ENCODE results near the gene DDX28. TPM values are rescaled to one million over a fixed set of nuclear protein-coding genes. Genes with fewer than 3 reads are reported as not detected.
A peak's percentile ranks its signal among the peaks of the same experiment; 100 is the strongest.

The DDX28 gene
- total RNA-seq, 2 experiments from 2014 or later, result 12.8 to 14.5 TPM

GRCh38 chr16:67993207-67994039 is 29.6 kb downstream of the DDX28 start:
- intact Hi-C loops (cut with micrococcal nuclease), result loop anchor here (1.0 to 2.0 kb wide), 4 partner anchors 29 to 236 kb away; partner anchors contain the start of genes DDX28 and DUS2
- POLR2A ChIA-PET, result interaction anchor here (1.3 kb wide), 1 partner anchor 29 kb away, joined by 3 read pairs; no protein-coding TSS in a partner anchor
- peak overlapping the region; percentile 94 for H3K27ac Mint-ChIP-seq

GRCh38 chr16:67992661-67993206 is 30.3 kb downstream of the DDX28 start:
- Mint-ChIP-seq H3K27me3 (no peaks in the 10 kb centered on the region), H3K4me3 (no peak overlapping the region), H3K9me3 (no peaks in the 10 kb centered on the region), H3K4me1 (ENCODE audit: low read depth) (peaks cover 35% of the 10 kb centered on the region), H3K27ac (peak overlapping the region; percentile 23), H3K36me3 (no peaks in the 10 kb centered on the region)
- intact Hi-C loops (cut with micrococcal nuclease), result loop anchor here (1.0 to 2.0 kb wide), 4 partner anchors 30 to 237 kb away; partner anchors contain the start of genes DDX28 and DUS2
- POLR2A ChIA-PET, result no interaction called here
- CTCF ChIA-PET, result interaction anchor here (1.2 to 2.0 kb wide), 2 partner anchors 30 to 48 kb away, joined by 6 to 9 read pairs; partner anchors contain the start of genes DDX28 and DUS2
- DNase-seq, result no peak

More at GRCh38 chr16:67993207-67994039, 29.6 kb downstream of the DDX28 start:
- Mint-ChIP-seq H3K36me3 (no peaks in the 10 kb centered on the region), H3K9me3 (no peaks in the 10 kb centered on the region), H3K4me1 (ENCODE audit: low read depth) (peaks cover 37% of the 10 kb centered on the region), H3K4me3 (peak overlapping the region; percentile 73), H3K27me3 (no peaks in the 10 kb centered on the region)
- peak; percentile 90 for DNase-seq
- CTCF ChIA-PET, result interaction anchor here (0.6 to 2.3 kb wide), 11 partner anchors 8 to 235 kb away, joined by 3 to 19 read pairs (median 4); partner anchors contain the start of gene DUS2

GRCh38 chr16:67990018-67990386 is 33.0 kb downstream of the DDX28 start:
- Mint-ChIP-seq H3K4me1 (ENCODE audit: low read depth) (peaks cover 19% of the 10 kb centered on the region), H3K9me3 (no peaks in the 10 kb centered on the region), H3K36me3 (no peaks in the 10 kb centered on the region), H3K27ac (no peak overlapping the region), H3K27me3 (no peaks in the 10 kb centered on the region), H3K4me3 (no peak overlapping the region)
- DNase-seq, result no peak
- POLR2A ChIA-PET, result no interaction called here
- CTCF ChIA-PET, result interaction anchor here (1.5 kb wide), 1 partner anchor 9 kb away, joined by 5 read pairs; no protein-coding TSS in a partner anchor
- intact Hi-C loops (cut with micrococcal nuclease), result no loop called here

- DNase-seq, result no peak
- H3K27me3 Mint-ChIP-seq, result no peaks in the 10 kb centered on the region
- no peaks in the 10 kb centered on the region for H3K9me3 Mint-ChIP-seq
- H3K4me1 Mint-ChIP-seq (ENCODE audit: low read depth), result peaks cover 19% of the 10 kb centered on the region
- no peaks in the 10 kb centered on the region for H3K36me3 Mint-ChIP-seq
- intact Hi-C loops (cut with micrococcal nuclease), result no loop called here
- ChIA-PET POLR2A (interaction anchor here (0.6 kb wide), 1 partner anchor 237 kb away, joined by 3 read pairs; no protein-coding TSS in a partner anchor), CTCF (no interaction called here)
- no peak overlapping the region for H3K27ac Mint-ChIP-seq
- H3K4me3 Mint-ChIP-seq, result no peak overlapping the region
These were observed 33.6 kb downstream of the DDX28 start for GRCh38 chr16:67989322-67990017.

GRCh38 chr16:67988675-67989074 is 34.4 kb downstream of the DDX28 start:
- no peaks in the 10 kb centered on the region for H3K9me3 Mint-ChIP-seq
- DNase-seq, result no peak
- H3K4me1 Mint-ChIP-seq (ENCODE audit: low read depth), result peaks cover 19% of the 10 kb centered on the region
- intact Hi-C loops (cut with micrococcal nuclease), result no loop called here
- ChIA-PET POLR2A (interaction anchor here (0.6 kb wide), 1 partner anchor 238 kb away, joined by 3 read pairs; no protein-coding TSS in a partner anchor), CTCF (no interaction called here)
- H3K27me3 Mint-ChIP-seq, result no peaks in the 10 kb centered on the region
- H3K36me3 Mint-ChIP-seq, result no peaks in the 10 kb centered on the region
- H3K4me3 Mint-ChIP-seq, result no peak overlapping the region
- no peak overlapping the region for H3K27ac Mint-ChIP-seq

GRCh38 chr16:67987460-67988160 is 35.4 kb downstream of the DDX28 start:
- CTCF ChIA-PET, result interaction anchor here (1.2 to 2.0 kb wide), 3 partner anchors 53 to 276 kb away, joined by 3 to 5 read pairs (median 5); partner anchors contain the start of gene SLC7A6
- intact Hi-C loops (cut with micrococcal nuclease), result no loop called here
- no peak overlapping the region for H3K4me3 Mint-ChIP-seq
- peaks cover 23% of the 10 kb centered on the region for H3K4me1 Mint-ChIP-seq (ENCODE audit: low read depth)
- peak overlapping the region; percentile 5 for H3K27ac Mint-ChIP-seq
- H3K27me3 Mint-ChIP-seq, result no peaks in the 10 kb centered on the region
- H3K9me3 Mint-ChIP-seq, result no peaks in the 10 kb centered on the region
- POLR2A ChIA-PET, result no interaction called here
- DNase-seq, result no peak
- H3K36me3 Mint-ChIP-seq, result no peaks in the 10 kb centered on the region

DNA sequence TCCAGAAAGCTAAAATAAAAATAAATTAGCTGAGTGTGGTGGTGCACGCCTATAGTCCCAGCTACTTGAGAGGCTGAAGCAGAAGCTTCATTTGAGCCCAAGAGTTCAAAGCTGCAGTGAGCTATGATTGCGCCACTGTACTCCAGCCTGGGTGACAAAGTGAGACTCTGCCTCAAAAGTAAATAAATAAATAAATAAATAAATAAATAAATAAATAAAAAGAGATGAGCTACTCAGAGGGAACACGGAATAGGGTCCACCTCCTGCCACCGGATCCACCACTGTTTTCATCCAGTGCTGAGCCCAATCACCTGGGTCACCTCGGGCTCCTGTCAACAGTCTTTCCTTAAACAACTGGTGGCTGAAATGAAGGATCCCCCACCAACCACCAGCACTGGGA is 36.1 kb downstream of the DDX28 start:
- Mint-ChIP-seq H3K9me3 (no peaks in the 10 kb centered on the region), H3K27me3 (no peaks in the 10 kb centered on the region), H3K27ac (no peak overlapping the region), H3K36me3 (no peaks in the 10 kb centered on the region), H3K4me1 (ENCODE audit: low read depth) (peaks cover 22% of the 10 kb centered on the region), H3K4me3 (no peak overlapping the region)
- no peak for DNase-seq
- ChIA-PET POLR2A (no interaction called here), CTCF (interaction anchor here (1.2 to 2.0 kb wide), 3 partner anchors 54 to 277 kb away, joined by 3 to 5 read pairs (median 5); partner anchors contain the start of gene SLC7A6)
- intact Hi-C loops (cut with micrococcal nuclease), result no loop called here

DNA sequence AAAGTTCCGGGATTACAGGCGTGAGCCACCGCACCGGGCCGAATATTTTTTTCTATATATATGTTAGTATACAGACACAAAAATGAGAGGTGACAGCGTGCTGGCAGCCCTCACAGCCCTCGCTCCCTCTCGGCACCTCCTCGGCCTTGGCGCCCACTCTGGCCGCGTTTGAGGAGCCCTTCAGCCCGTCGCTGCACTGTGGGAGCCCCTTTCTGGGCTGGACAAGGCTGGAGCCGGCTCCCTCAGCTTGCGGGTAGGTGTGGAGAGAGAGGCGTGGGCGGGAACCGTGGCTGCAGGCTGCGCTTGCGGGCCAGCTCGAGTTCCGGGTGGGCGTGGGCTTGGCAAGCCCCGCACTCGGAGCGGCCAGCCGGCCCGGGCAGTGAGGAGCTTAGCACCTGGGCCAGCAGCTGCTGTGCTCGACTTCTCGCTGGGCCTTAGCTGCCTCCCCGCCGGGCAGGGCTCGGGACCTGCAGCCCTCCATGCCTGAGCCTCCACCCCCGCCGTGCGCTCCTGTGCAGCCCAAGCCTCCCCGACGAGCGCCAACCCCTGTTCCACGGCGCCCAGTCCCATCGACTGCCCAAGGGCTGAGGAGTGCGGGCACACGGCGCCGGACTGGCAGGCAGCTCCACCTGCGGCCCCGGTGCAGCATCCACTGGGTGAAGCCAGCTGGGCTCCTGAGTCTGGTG is 40.9 kb downstream of the DDX28 start:
- H3K9me3 Mint-ChIP-seq, result no peaks in the 10 kb centered on the region
- DNase-seq, result no peak
- no peak overlapping the region for H3K4me3 Mint-ChIP-seq
- H3K27me3 Mint-ChIP-seq, result no peaks in the 10 kb centered on the region
- no peaks in the 10 kb centered on the region for H3K36me3 Mint-ChIP-seq
- ChIA-PET CTCF (interaction anchor here (1.1 to 1.6 kb wide), 4 partner anchors 10 to 282 kb away, joined by 3 to 4 read pairs (median 3); partner anchors contain the start of gene SLC7A6), POLR2A (no interaction called here)
- peaks cover 22% of the 10 kb centered on the region for H3K4me1 Mint-ChIP-seq (ENCODE audit: low read depth)
- intact Hi-C loops (cut with micrococcal nuclease), result loop anchor here (5.0 kb wide), 1 partner anchor 45 kb away; the partner anchor contains the start of gene PSMB10
- no peak overlapping the region for H3K27ac Mint-ChIP-seq

DNA sequence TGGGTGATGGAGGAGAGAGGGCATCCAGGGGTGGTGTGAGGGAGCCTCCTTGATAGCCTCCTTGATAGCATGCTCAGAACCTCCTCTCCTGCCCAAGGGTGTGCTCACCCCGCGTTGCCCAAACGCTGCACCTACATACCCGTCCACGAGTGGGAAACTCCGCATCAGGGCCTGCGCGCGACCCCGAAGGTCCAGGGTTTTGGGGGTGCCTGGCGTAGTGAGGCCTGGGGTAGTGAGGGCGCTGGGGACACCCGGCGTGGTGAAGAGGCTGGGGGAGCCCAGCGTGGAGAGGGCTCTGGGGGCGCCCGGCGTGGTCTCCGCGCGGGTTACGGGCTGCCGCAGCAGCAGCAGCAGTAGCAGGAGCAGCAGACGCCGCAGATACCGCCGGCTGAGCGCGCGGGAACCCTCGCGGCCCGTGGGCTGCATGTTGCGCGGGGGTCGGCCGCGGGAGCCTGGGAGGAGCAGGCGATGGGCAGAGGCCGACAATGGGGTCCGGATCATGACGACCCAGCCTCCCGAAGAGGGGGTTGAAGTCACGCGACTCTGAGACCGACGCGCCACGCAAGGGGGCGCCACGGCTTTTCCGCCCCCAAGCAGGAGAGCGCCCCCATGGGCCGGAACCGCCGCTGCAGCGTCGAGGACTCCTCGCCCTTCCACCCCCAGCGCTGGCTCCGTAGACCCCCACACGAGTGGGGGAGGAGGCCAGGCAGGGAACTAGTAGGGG is 42.9 kb downstream of the DDX28 start, which contains the start of gene DPEP3:
DPEP3 (minus strand) TSS at position 545 of the 724 bp plus-strand sequence; CDS start at position 426, 119 bp downstream.
- H3K4me3 Mint-ChIP-seq, result no peak within 1 kb of the TSS
- intact Hi-C loops (cut with micrococcal nuclease), result loop anchor here (5.0 kb wide), 1 partner anchor 43 kb away; the partner anchor contains the start of gene PSMB10
- no peaks in the 10 kb centered on the region for H3K9me3 Mint-ChIP-seq
- no peaks in the 10 kb centered on the region for H3K36me3 Mint-ChIP-seq
- peaks cover 22% of the 10 kb centered on the region for H3K4me1 Mint-ChIP-seq (ENCODE audit: low read depth)
- H3K27ac Mint-ChIP-seq, result no peak within 1 kb of the TSS
- no peak for DNase-seq
- H3K27me3 Mint-ChIP-seq, result no peaks in the 10 kb centered on the region
- ChIA-PET CTCF (interaction anchor here (1.1 to 1.6 kb wide), 2 partner anchors 11 to 96 kb away, joined by 3 to 5 read pairs; no protein-coding TSS in a partner anchor), POLR2A (no interaction called here)

DNA sequence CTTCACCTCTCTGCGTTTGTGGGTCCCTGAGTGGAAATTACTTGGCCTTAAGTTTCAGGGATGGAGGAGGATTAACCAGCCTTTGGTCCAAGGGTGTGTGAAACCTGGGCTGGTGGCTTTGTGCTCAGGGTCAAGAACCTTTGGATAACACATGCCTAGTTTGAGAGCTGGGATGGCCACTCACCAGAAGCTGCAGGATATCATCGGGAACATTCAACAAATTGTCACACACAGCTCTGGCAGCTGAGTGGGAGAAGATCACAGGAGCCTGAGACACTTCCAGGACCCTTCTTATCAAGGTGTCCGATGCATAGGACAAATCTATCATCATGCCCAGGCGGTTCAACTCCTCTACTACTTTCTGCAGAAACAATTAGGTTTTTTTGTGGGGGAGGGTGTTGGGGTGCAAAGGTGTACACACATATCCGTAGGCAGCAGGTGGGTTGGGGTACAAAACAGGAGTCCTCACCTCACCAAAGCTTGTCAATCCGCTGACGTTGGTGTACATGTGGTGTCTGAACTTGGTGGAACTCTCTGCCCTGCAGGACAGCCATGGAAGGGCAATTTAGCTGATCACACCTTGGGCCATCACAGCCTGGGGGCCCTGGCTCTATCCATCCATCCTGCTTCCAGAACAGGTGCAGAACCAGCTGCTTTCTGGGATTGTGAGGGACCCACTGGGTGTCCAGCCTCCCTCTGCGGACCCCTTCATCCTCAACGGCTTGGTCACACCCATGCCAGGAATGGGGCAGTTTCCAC is 45.4 kb downstream of the DDX28 start:
- ChIA-PET CTCF (interaction anchor here (0.6 kb wide), 1 partner anchor 86 kb away, joined by 3 read pairs; no protein-coding TSS in a partner anchor), POLR2A (no interaction called here)
- no peaks in the 10 kb centered on the region for H3K9me3 Mint-ChIP-seq
- DNase-seq, result no peak
- H3K27ac Mint-ChIP-seq, result no peak overlapping the region
- H3K36me3 Mint-ChIP-seq, result no peaks in the 10 kb centered on the region
- intact Hi-C loops (cut with micrococcal nuclease), result no loop called here
- no peaks in the 10 kb centered on the region for H3K27me3 Mint-ChIP-seq
- peaks cover 3% of the 10 kb centered on the region for H3K4me1 Mint-ChIP-seq (ENCODE audit: low read depth)
- no peak overlapping the region for H3K4me3 Mint-ChIP-seq

Measured in activated CD4-positive, alpha-beta memory T cell treated with anti-CD3 and anti-CD28 coated beads for 36 hours (primary cell).